IMR-90 (cell line): ENCODE data around the gene ECM2. TPM values are rescaled to one million over a fixed set of nuclear protein-coding genes. Genes with fewer than 3 reads are reported as not detected.

Experiments
- ATAC-seq: fragments of 200-7000 bp; cut with Tn5 transposase; 2 replicates; pipeline ENCODE4 v1.9.1; 2020; ENCODE audit warnings: low read depth, mild to moderate bottlenecking, moderate library complexity
- BruUV-seq: library from RNA; stranded (reverse); fragments of 400-500 nt; replicated peaks from 2 replicates; lab custom pipeline; 2021; lab: Mats Ljungman, UMichigan
- CTCF ChIA-PET: fragments of 300-600 bp; formaldehyde crosslinking; extraction: SDS; loops from one replicate; lab custom pipeline; 2021; ENCODE audit warnings: antibody characterized with exemption; lab: Yijun Ruan, JAX
- POLR2A ChIA-PET: fragments of 300-600 bp; sonication (Branson Sonifier 250); formaldehyde crosslinking; loops from one replicate; lab custom pipeline; 2022; ENCODE audit warnings: antibody characterized with exemption; ENCODE audit not compliant: unreplicated experiment; lab: Charles Lee
- DNase-seq: peaks from one replicate; pipeline ENCODE4 v3.0.0; 2013
- H2AFZ ChIP-seq: replicated peaks from 2 replicates; pipeline ENCODE3; 2013; ENCODE audit warnings: low read length, mild to moderate bottlenecking; ENCODE audit not compliant: poor library complexity
- H2AK5ac ChIP-seq: 2 replicates; pipeline ENCODE4 v1.6.1; 2013; ENCODE audit warnings: low read depth, low read length, inconsistent platforms
- H2AK9ac ChIP-seq: replicated peaks from 2 replicates; pipeline ENCODE3; 2013; ENCODE audit warnings: mild to moderate bottlenecking, low read depth, low read length, moderate library complexity; ENCODE audit not compliant: poor library complexity
- H2BK120ac ChIP-seq: 2 replicates; pipeline ENCODE4 v1.6.1; 2013; ENCODE audit warnings: low read depth, low read length, inconsistent platforms
- H2BK15ac ChIP-seq: 3 replicates; pipeline ENCODE4 v1.6.1; 2013; ENCODE audit warnings: low read depth, low read length, inconsistent platforms
- H2BK20ac ChIP-seq: 2 replicates; pipeline ENCODE4 v1.6.1; 2013; ENCODE audit warnings: low read depth, mild to moderate bottlenecking, inconsistent platforms, low read length, moderate library complexity
- H2BK5ac ChIP-seq: 2 replicates; pipeline ENCODE4 v1.6.1; 2013; ENCODE audit warnings: mild to moderate bottlenecking, low read depth, low read length, inconsistent platforms; ENCODE audit not compliant: poor library complexity, severe bottlenecking
- H3K14ac ChIP-seq: replicated peaks from 2 replicates; pipeline ENCODE4 v1.6.1; 2013; ENCODE audit warnings: low read depth, low read length, inconsistent platforms
- H3K18ac ChIP-seq: 2 replicates; pipeline ENCODE4 v1.6.1; 2013; ENCODE audit warnings: low read depth, low read length, control low read depth
- H3K23ac ChIP-seq: 2 replicates; pipeline ENCODE4 v1.6.1; 2013; ENCODE audit warnings: low read depth, low read length, inconsistent platforms
- H3K27ac ChIP-seq: 2 replicates; pipeline ENCODE4 v1.5.1; 2013; ENCODE audit warnings: mild to moderate bottlenecking, control low read depth, low read length; ENCODE audit not compliant: insufficient read depth
- H3K27me3 ChIP-seq: 2 replicates; pipeline ENCODE4 v1.6.1; 2013; ENCODE audit warnings: low read length; ENCODE audit not compliant: control insufficient read depth, insufficient read depth
- H3K36me3 ChIP-seq: 2 replicates; pipeline ENCODE4 v1.6.1; 2013; ENCODE audit warnings: low read length, mixed read lengths; ENCODE audit not compliant: control insufficient read depth, insufficient read depth
- H3K4ac ChIP-seq: 2 replicates; pipeline ENCODE4 v1.6.1; 2013; ENCODE audit warnings: low read depth, low read length, inconsistent platforms
- H3K4me1 ChIP-seq: 2 replicates; pipeline ENCODE4 v1.6.1; 2013; ENCODE audit warnings: low read length, mixed read lengths; ENCODE audit not compliant: control insufficient read depth, insufficient read depth
- H3K4me2 ChIP-seq: 2 replicates; pipeline ENCODE4 v1.6.1; 2013; ENCODE audit warnings: low read depth, mild to moderate bottlenecking, control low read depth, low read length, moderate library complexity
- H3K4me3 ChIP-seq: 2 replicates; pipeline ENCODE4 v1.5.1; 2013; ENCODE audit warnings: low read depth, mild to moderate bottlenecking, control low read depth, low read length, moderate library complexity; ENCODE audit not compliant: insufficient read depth
- H3K56ac ChIP-seq: 2 replicates; pipeline ENCODE4 v1.6.1; 2013; ENCODE audit warnings: low read length, inconsistent platforms; ENCODE audit not compliant: insufficient read depth; ENCODE audit errors: extremely low read depth
- H3K79me1 ChIP-seq, 2 experiments: 2 replicates each; pipeline ENCODE4 v1.6.1; 2013; ENCODE audit warnings: low read length in 2 of 2, inconsistent platforms in 1 of 2, low read depth in 1 of 2
- H3K9ac ChIP-seq: 2 replicates; pipeline ENCODE4 v1.6.1; 2013; ENCODE audit warnings: low read depth, low read length, control low read depth
- H3K9me1 ChIP-seq: 2 replicates; pipeline ENCODE4 v1.6.1; 2013; ENCODE audit warnings: low read length, inconsistent platforms; ENCODE audit not compliant: insufficient read depth
- H3K9me3 ChIP-seq: 2 replicates; pipeline ENCODE4 v1.6.1; 2013; ENCODE audit warnings: low read length; ENCODE audit not compliant: control insufficient read depth, insufficient read depth
- H4K20me1 ChIP-seq: 2 replicates; pipeline ENCODE4 v1.6.1; 2013; ENCODE audit warnings: low read length, inconsistent platforms; ENCODE audit not compliant: insufficient read depth
- H4K5ac ChIP-seq: 2 replicates; pipeline ENCODE4 v1.6.1; 2013; ENCODE audit warnings: mild to moderate bottlenecking, low read depth, low read length, control low read depth
- H4K8ac ChIP-seq, 2 experiments: 2 replicates each; pipeline ENCODE4 v1.6.1; 2013; ENCODE audit warnings: low read depth in 2 of 2, low read length in 2 of 2, control low read depth in 1 of 2, inconsistent platforms in 1 of 2
- H4K91ac ChIP-seq: 2 replicates; pipeline ENCODE4 v1.6.1; 2013; ENCODE audit warnings: low read depth, low read length, inconsistent platforms; ENCODE audit not compliant: insufficient read depth
- FOS ChIP-seq: fragments of 150-350 bp; IDR thresholded peaks from 2 replicates; pipeline ENCODE4 v1.6.1; 2016; ENCODE audit warnings: low read depth, low read length
- WGBS, 2 experiments: methylation state at CpG; one replicate each; pipeline versions ENCODE4 v1.1.5 to v1.1.7; 2013; ENCODE audit warnings: missing lambda C conversion rate in 2 of 2; ENCODE audit not compliant: insufficient read length in 1 of 2; ENCODE audit errors: extremely low coverage in 2 of 2; 5-methylcytosine and 5-hydroxymethylcytosine counted together
- dilution Hi-C: fragments of 300-500 bp; cut with HindIII; formaldehyde crosslinking; loops from one replicate; pipeline ENCODE4 v1.14.3; 2018; ENCODE audit warnings: low sequenced_read_pairs; ENCODE audit not compliant: unreplicated experiment
- in situ Hi-C: fragments of 300-500 bp; cut with MboI; formaldehyde crosslinking; loops from 3 replicates; pipeline ENCODE4 v1.14.3; 2019; ENCODE audit warnings: low sequenced_read_pairs, inconsistent platforms, mixed read lengths
- intact Hi-C: fragments of 100-400 bp; cut with micrococcal nuclease; formaldehyde crosslinking; loops from 2 replicates; pipeline ENCODE4 v1.10.0; 2022
- polyA plus RNA-seq, 3 experiments: library from polyadenylated mRNA; depleted of rRNA; stranded (reverse); fragments of >200 nt; gene quantifications; 2 replicates each; pipeline ENCODE4 v1.2.3, GENCODE V29; 2012; ENCODE audit warnings: low replicate concordance in 1 of 3
- total RNA-seq: library from RNA; depleted of rRNA; stranded (reverse); fragments of >200 nt; gene quantifications from 2 replicates; pipeline ENCODE4 v1.2.3, GENCODE V29; 2012

Gene ECM2
- total and polyA plus RNA-seq, 2 of the 4 experiments (the other 2 are of a cell fraction): 0.26 to 0.36 TPM

DNA sequence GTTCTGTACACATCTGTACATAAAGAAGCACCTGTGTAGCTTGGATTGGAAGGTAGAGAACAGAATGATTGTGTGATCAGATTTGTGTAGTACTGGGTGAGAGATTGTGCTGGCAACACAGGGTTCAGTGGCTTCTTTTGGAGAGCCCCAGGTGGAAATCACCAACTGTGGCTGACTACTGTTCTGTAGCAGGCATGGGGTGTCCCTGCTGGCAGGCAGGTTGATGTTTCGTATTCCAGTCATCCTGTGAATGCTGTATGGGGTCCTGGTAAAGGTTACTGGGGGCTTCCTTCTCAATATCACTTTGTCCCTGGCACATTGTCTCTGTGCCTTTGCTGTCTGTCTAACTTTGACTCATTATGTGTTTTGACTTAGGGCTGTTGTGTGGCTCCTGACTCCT is 58.8 kb downstream of the ECM2 start:
- POLR2A ChIA-PET: no interaction called here
- H3K56ac ChIP-seq: no peak overlapping the region
- CTCF ChIA-PET: no interaction called here
- no peaks in the 10 kb centered on the region for H3K27me3 ChIP-seq
- intact Hi-C loops (no loop called here), dilution Hi-C loops (no loop called here), in situ Hi-C loops (no loop called here)
- no peak overlapping the region for H2BK5ac ChIP-seq
- no peaks in the 10 kb centered on the region for H3K9me3 ChIP-seq
- H3K23ac ChIP-seq: no peak overlapping the region
- H4K5ac ChIP-seq: no peak overlapping the region
- H3K4me2 ChIP-seq: no peak overlapping the region
- no peak overlapping the region for H3K18ac ChIP-seq
- H4K8ac ChIP-seq: no peak overlapping the region
- H3K9me1 ChIP-seq: no peaks in the 10 kb centered on the region
- no TSS peak for BruUV-seq
- H4K20me1 ChIP-seq: no peaks in the 10 kb centered on the region
- H2BK20ac ChIP-seq: no peak overlapping the region
- H2BK15ac ChIP-seq: no peak overlapping the region
- no peak overlapping the region for H3K4me3 ChIP-seq
- no peak overlapping the region for H2BK120ac ChIP-seq
- no peak overlapping the region for H3K9ac ChIP-seq
- H2AFZ ChIP-seq: no peak overlapping the region
- H3K4me1 ChIP-seq: peaks cover 8% of the 10 kb centered on the region
- H3K36me3 ChIP-seq: no peaks in the 10 kb centered on the region
- no peak overlapping the region for H2AK9ac ChIP-seq
- H3K14ac ChIP-seq: no peak overlapping the region
- H2AK5ac ChIP-seq: no peak overlapping the region
- no peak overlapping the region for H3K27ac ChIP-seq
- no peaks in the 10 kb centered on the region for H3K79me1 ChIP-seq
- ATAC-seq (no peak), DNase-seq (no peak)
- no peak for TF ChIP-seq FOS
- H4K91ac ChIP-seq: no peak overlapping the region
- no CpG with 5 or more reads among the region's 1 CpG for WGBS, 2 experiments
- no peak overlapping the region for H3K4ac ChIP-seq
